Daoy (cell line): ENCODE results near the gene SCRT2. TPM values are rescaled to one million over a fixed set of nuclear protein-coding genes. Genes with fewer than 3 reads are reported as not detected.
"Not testable (repeated sequence)": the region's sequence is repeated elsewhere in the genome, so short reads cannot be mapped to it uniquely, and the experiment has no call there.

Source experiments
- DNase-seq: peaks from one replicate; pipeline ENCODE4 v3.0.0-alpha.2; 2015; ENCODE audit warnings: low read depth
- total RNA-seq: library from RNA; depleted of rRNA; stranded (reverse); fragments of >200 nt; shearing (Covaris generic); gene quantifications from 2 replicates; pipeline ENCODE4 v1.2.3, GENCODE V29; 2014

Gene SCRT2
- total RNA-seq, 1 experiment from 2014 or later: not detected

DNA sequence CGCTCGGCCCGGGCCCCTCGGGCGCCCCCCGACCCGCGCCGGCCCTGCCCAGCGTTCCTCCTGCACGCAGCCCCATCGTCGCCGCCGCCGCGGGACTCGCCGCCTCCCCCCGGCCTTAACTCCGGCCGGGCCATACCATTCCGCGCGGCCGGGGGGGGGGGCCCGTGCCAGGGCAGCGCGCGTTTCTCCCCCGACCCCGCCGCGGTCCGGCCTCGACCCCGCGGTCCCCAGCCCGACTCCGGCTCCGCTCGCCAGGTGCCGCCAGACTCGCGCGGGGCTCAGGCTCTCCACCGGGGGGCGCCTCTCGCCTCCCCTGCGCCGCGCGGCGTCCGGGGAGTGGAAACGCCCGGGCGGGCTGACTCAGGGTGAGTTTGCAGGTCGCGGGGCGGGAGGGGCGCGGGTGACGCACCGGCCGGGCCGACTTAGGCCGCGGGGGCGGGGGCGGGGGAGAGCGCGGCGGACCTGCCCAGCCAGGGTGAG, 22.5 kb downstream of the SCRT2 start, which contains the start of gene SRXN1:
Gene SRXN1 (minus strand): TSS at position 91 of the 480 bp plus-strand sequence. CDS start 15 bp downstream, at position 76.
- peak; percentile 97 for DNase-seq

DNA sequence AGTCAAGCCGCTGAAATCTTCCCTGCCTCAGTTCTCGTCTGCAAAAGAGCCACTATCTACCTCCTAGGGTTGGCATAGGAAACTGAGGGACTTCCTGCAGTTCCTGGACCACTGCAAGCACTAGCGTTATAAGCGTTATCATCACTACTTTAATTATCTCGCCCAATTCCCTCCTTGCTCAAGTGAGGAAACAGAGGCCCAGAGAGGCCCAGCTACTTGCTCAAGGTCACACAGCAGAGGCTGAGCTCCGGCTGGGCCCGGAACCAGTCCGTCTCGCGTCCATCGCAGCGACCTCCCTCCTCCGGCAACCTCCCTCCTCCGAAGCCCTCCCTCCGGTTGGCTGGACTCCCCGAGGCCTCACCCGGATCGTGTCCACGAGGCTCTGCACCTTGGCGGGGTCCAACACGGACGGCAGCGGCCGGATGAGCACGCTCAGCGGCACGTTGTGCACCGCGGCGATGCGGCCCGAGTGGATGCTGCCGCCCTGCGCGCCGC, 22.9 kb downstream of the SCRT2 start:
- DNase-seq: peak; percentile 49

DNA sequence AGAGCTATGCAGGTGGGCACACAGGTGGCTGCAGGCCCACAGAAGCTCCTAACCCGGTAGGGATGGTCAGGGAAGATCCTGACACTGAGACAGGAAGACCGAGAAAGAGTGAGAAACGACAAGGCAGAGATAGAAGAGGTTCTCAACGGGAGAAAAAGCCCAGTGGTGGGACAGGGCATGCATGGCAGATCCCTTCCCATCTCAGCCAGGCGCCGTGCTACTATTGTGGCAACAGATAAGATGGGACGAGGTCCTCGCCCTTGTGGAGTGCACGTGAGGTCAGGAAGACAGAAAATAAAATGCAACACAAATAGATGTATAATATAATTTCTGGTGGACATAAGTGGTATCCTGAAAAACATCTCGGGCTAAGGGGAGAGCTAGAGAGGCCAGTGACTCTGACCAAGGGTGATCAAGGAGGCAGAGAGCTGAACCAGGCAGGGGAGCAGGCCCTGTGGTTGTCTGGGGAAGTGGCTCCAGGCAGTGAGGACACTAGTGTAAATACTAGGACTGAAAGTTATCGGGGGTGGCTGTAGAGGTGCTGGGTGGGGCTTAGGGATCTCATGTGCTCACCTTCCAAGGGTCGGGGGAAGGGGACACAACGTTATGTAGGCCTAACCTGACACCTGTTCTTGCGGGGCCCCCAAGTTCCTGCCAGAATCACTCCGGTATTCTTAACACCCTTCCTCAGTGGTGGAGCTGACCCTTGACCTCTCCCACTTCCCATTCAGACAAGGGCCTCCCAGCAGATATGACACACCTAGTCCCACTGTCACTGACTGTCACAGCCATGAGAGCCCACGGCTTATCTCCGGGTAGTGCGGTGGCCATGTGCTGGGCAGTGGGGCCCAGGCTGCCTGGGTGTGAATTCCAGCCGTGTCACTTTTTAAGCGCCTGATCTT, 23.6 kb downstream of the SCRT2 start:
- no peak for DNase-seq

DNA sequence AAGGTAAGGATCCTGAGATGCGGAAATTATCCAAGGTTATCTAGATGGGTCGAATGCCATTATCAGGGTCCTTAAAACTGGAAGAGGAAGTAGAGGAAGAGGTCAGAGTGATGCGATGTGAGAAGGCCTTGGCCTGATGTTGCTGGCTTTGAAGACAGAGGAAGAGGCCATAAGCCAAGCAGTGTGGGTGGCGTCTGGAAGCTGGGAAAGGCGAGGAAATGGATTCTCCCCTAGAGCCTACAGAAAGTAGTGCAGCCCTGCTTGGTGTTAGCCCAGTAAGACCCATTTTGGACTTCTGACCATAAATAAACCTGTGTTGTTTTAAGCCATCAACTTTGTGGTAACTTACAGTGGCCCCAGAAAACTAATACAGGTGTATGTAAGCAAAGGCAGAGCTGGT, 24.6 kb downstream of the SCRT2 start:
- no peak for DNase-seq

DNA sequence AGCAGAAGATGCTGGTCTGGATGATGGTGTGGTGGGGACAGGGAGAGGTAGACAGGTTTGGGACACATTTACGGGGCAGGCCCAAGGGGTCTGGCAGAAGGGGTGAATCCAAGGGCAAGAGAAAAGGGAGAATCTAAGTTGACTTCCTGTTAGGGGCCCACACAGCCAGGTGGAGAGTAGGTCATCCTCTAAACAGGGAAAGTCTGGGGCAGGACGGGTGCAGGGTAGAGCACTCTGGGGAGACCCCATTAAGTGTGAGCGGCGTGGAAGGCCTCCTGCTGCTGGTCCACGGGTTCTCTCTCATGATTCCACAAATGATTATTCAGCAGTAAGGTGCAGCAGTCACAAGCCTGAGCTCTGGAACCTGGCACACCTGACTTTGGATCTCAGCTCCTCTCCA, 25.3 kb downstream of the SCRT2 start:
- DNase-seq: no peak

DNA sequence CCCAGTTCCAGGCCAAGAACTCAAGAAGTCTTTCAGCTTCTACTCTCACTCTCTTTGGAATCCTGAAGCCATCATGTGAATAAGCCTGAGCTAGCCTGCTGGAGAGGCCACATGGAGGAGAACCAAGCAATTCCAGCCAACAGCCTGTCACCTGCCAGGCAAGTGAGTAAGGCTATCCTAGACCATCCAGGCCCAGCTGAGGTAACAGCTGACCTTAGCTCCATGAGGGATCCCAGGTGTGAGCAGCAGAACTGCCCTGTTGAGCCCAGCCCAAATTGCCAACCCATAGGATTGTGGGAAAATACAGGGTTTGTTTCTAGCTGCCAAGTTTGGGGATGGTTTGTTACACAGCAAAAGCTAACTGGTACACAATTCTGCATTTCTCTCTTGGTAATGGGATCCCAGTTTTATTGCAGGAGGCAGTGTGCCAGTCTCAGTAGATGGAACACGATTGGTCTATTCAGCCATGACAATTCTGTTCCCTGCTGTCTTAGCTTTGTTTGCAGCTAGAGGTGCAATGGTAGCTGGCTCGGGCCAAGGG, 28.1 kb downstream of the SCRT2 start:
- DNase-seq: no peak

DNA sequence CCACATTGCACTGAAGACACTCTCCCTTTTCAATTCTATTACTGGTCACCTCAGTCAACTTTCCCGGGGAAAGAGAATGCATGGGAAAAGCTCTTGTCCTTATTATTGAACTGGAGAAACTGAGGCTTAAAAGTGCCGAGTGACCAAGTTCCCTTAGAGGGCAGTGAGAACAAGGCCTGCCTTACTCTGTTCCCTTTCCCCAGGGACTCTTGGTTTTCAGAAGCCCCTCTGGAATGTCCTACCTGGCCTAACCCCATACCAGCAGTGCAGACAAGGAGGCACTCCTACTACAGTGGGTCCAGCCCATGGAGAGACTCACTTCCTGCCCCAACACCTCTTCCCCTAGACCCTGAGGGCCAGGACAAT, 28.8 kb downstream of the SCRT2 start:
- no peak for DNase-seq

DNA sequence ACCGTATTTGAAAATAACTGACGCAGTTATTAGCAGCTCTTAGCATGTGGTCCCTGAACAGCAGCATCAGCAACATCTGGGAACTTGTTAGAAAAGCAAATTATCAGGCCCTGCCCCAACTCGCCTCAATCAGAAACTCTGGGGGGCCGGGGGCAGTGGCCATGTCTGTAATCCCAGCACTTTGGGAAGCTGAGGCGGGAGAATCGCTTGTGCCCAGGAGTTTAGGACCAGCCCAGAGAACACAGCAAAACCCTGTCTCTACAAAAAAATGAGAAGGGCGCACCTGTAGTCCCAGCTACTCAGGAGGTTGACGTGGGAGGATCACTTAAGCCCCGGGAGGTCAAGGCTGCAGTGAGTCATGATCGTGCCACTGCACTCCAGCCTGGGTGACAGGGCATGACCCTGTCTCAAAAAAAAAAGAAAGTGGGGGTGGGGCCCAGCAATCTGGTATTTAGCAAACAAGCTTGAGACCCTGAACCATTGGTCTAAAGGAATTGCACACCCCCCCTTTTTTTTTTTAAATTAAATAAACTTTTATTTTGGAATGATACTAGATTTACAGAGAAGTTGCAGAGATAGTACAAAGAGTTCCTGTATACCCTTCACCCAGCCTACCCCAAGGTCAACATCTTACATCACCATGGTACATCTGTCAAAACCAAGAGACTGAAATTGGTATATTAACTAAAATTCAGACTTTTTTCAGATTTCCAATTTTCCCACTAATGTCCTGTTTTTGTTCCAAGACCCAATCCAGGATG, 29.3 kb downstream of the SCRT2 start:
- no peak for DNase-seq

DNA sequence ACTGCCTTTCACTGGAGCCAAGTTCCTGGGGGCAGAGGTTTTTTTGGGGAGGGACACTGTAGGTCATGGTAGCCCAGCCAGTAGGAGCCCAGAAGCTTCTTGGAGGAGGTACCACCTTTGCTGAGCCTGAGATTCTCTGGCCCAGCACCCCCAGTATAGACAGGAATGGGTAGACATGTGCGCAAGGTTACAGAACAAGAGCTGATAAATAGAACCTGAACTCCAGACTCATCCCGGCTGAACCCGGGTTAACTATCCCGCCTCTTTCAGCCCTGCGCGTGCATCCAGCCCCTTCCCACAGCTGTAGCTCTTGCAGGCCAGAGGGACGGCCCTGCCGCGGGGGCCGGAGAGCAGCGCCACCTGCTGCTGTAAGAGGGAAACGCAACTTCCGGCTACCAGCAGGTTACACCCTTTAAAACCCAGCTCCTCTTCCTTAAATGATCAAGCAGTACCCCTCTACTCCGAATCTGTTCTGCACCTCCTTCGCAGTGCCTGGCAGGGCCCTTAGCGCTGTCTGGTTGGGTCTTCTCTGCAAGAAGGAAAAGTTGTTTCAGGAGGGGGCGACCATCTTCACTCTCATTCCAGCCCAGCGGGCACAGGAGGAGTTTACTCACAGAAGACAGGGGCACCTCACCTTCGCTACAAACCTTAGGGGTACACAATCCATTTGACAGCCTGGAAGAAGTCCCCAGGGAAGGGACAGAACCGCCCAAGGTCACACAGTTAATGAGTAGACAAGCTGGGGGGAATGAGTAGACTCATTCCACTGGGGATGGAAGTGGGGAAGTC, 30.1 kb downstream of the SCRT2 start:
- peak; percentile 70 for DNase-seq

DNA sequence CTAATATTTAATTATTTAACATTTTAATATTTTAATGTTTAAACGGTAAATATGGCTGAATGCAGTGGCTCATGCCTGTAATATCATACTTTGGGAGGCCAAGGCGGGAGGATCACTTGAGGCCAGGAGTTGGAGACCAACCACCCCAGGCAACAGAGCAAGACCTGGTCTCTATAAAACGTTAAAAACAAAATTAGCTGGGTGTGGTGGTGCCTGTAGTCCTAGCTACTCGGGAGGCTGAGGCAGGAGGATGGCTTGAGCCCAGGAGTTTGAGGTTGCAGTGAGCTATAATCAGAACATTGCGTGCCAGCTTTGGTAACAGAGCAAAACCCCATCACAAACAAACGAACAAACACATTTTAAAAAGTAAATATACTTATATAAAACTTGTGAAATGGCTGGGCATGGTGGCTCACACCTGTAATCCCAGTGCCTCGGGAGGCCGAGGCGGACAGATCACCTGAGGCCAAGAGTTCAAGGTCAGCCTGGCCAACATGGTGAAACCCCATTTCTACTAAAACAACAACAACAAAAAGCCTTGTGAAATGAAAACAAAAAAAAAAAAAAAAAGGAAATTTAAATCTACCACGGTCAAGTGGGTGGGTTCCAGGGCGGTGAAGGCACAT, 30.8 kb downstream of the SCRT2 start:
- no peak for DNase-seq

DNA sequence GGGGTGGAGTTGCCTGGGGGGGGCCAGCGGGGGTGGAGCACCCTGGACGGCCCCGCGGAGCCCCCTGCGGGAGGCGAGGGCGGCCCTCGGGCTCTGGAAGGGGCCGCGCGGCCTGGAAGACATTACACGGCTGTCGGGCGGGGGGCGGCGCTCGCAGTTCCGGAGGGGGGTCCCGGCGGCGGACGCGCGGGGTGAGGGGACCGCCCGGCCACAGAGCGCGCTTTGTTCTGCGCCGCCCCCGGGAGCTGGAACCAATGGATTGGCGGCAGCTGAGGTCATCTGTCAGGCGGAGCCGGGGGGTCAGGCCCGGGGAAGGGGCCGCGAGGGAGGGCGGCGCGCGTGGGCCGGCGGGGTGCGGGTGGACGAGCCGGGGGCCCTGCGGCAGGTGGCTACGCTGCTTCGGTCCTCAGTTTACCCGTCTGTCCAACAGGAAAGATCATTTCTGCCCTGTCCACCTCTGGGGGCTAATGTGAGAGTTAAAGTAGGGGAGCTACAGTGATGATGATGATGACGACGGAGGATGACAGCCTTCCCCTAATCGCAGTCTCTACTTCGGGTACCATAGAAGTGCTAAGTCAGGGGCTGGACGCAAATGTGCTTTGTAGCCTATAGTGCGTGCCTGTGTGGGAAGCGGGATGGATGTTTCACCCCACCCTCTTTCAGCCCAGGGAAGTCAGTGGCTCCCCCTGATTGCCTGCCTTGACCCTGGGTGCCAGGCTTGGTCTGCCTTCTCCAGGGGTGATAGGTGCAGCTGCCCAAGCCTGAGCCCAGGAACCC, 33.0 kb downstream of the SCRT2 start:
- no peak for DNase-seq

DNA sequence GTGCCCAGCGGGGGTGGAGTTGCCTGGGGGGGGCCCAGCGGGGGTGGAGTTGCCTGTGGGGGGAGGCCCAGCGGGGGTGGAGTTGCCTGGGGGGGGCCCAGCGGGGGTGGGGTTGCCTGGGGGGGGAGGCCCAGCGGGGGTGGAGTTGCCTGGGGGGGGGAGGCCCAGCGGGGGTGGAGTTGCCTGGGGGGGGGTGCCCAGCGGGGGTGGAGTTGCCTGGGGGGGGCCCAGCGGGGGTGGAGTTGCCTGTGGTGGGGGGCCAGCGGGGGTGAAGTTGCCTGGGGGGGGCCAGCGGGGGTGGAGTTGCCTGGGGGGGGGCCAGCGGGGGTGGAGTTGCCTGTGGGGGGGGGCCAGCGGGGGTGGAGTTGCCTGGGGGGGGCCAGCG, 33.6 kb downstream of the SCRT2 start:
- not testable (repeated sequence) for DNase-seq

DNA sequence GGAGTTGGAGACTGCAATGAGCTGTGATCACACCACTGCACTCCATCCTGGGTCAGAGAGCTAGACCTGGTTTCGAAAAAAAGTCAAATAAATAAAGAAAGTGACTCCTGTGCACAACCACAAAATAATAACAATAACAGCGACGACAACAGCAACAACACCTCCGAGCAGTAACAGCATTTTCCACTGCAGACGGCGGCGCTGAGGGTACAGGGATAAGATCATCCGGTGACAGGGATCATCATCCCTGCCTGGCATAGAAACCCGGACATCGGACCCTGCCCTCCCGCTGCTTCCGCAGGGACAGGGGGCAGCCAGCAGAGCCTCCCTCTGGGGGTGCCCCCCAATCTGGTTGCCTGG, 34.1 kb downstream of the SCRT2 start:
- DNase-seq: peak; percentile 50

DNA sequence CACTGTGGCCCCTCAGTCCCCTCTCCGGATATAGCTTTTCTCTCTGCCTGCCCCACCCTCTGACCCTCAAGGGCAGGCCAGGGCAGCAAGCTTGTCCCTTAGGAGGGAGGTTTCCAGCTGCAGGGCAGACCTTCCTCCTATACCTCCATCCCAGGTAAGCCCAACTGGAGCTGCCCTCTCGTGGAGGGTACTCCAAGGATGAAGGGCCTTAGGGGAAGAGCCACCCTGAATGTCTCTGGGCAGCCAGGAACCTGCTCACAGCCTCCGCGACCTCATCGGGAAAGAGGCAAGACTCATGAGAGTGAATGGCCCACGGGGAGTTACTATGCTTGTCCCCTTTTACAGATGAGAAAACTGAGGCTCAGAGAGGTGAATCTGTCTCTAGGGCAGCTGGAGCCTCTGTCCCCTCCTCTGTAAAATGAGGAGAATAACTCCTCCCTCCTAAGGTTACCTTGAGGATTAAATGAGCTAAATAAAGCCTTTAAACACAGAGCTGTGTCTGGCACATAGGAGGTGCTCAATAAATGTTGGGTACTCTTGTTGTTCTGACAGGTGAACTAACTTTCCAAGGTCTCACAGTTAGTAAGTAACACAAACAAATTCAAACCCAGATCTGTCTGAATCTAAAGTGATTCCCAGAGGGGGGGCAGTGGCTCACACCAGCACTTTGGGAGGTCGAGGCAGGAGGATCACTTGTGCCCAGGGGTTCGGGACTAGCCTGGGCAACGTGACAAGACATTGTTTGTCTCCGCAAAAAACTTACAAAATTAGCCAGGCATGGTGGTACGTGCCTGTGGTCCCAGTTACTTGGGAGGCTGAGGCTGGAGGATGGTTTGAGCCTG, 34.7 kb downstream of the SCRT2 start:
- no peak for DNase-seq

DNA sequence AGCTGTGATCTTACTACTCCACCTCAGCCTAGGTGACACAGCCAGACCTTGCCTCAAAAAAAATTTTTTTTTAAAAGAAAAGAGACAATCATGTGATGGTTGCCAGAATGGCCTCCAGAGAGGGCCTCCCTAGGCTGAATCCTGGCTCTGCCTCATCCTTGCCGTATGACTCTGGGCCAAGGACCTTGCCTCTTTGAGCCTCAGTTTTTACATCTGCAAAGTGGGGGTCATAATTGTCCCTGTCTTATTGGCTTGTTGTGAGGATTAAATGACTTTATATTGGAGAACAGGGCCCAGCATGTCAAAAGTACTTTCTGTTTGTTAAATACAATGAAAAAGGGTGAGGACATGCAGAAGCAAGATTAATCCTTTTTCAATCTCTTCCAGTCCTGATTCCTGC, 37.0 kb downstream of the SCRT2 start:
- no peak for DNase-seq

DNA sequence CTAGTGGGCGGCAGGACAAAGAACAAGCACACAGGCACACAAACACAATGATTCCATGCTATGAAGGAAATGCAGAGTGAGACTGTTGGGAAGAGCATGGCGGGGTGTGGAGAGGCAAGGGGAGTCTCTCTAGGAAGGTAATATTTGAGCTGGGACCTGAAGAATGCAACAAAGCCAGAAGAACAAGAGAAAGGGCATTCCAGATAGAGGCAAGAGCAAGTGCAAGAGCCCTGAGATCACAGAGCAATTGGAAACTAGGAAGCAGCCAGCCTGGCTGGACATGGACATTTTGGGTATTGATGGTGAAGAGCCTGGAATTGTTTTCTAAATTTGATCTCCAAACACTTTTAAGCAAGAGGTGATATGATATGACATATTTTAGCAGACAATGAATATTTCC, 38.0 kb downstream of the SCRT2 start:
- no peak for DNase-seq

DNA sequence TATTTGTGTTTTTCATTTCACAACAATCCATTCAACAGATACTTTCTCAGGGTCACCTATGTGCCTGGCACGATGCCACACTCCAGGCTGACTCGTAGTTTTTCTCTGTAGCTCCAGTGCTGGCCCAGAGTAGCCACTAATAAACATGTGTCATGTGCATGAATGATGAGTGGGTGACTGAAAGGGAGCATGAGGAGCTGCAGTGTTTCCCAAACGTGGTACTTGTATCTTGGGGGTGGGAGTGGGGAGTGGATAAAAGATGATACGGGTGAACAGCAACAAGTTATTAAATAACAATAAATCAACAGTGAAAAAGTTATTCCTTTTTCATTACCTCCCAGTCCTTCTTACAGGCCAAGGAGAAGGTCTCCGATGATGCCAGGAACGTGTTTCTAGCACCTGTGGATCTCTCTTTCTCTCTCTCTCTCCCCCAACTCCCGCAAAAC, 39.7 kb downstream of the SCRT2 start:
- DNase-seq: no peak

DNA sequence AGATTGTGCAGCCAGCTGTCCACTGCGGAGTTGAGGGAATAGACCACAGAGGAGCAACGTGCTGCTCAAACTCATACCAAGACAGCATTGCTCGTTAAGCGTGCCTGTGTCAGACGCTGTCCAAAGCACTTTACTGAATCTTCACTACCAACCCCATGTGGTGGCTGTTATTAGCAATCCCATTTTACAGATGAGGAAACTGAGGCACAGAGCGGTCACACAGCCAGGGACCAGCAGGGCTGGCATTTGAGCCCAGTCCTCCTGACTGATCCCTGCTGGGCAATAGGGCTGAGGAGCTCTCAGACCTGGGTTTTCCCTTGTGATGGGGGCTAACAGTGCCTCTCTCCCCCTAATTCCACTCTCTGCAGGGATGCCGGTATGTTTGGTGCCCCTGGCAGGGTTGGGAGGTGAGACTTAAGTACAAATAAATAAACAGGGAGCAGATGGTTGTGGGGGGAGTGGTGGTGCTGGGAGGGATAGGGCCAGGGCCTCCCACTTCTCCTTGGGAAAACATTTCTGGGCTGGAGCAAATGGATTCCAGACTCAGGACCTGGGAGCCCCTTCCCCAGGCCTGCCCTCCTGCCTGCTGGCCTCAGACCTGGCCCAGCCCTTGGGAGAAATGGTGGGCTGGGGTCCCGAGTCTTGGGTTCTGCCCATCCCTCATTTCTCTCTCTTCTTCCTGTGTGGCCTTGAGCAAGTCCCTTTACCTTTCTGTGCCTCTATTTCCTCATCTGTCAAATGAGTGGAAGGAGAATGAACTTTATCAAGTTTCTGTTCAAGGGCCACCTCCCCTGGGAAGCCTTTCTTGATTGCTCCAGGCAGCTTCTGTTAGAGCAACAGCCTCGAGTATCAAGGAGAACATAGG, 40.3 kb downstream of the SCRT2 start:
- no peak for DNase-seq
